AG09309 (cell line): ENCODE measurements around the gene SAMD8.
"Not testable (repeated sequence)": the region's sequence is repeated elsewhere in the genome, so short reads cannot be mapped to it uniquely, and the experiment has no call there.

Experiments
- DNase-seq: peaks from one replicate; pipeline ENCODE4 v3.0.0-alpha.2; 2010; ENCODE audit warnings: low read depth
- H3K4me3 ChIP-seq: 2 replicates; pipeline ENCODE4 v1.5.1; 2011; ENCODE audit warnings: mild to moderate bottlenecking, low read depth, low read length, moderate library complexity; ENCODE audit not compliant: control insufficient read depth
- CTCF ChIP-seq: IDR thresholded peaks from 2 replicates; pipeline ENCODE4 v1.5.1; 2011; ENCODE audit warnings: mild to moderate bottlenecking, low read depth, low read length, inconsistent platforms; ENCODE audit not compliant: insufficient read depth, control insufficient read depth; ENCODE audit errors: missing control alignments

SAMD8 gene

DNA sequence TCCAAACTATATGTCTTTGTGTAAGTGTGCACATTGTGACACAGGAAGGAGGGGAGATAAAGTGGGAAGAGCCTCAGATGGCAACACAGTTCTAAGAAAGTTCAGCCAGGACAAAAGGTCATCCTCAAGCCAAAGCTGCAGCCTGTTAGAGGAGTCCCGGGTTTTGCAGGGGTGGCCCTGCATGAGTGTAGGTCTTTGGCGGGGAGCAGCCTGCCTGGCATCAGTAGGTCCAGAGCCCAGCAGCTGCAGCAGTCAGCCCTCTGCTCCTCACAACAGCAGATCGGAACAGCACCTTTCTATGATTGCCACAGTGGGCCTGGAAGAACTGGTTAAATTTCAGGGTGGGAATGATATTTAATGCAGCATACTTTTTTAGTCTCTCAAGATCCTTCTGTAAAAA is 85.6 kb downstream of the SAMD8 start:
- no peak for TF ChIP-seq CTCF
- DNase-seq = no peak
- H3K4me3 ChIP-seq = no peak overlapping the region

GRCh38 chr10:75197906-75198305 is 86.5 kb downstream of the SAMD8 start:
- H3K4me3 ChIP-seq = no peak overlapping the region
- no peak for TF ChIP-seq CTCF
- DNase-seq = no peak

- not testable (repeated sequence) for H3K4me3 ChIP-seq
These were observed 88.5 kb downstream of the SAMD8 start for GRCh38 chr10:75199949-75200348.

GRCh38 chr10:75201793-75202307 is 90.4 kb downstream of the SAMD8 start:
- TF ChIP-seq CTCF = no peak
- no peak for DNase-seq
- H3K4me3 ChIP-seq = no peak overlapping the region

More at GRCh38 chr10:75199949-75200348, 88.5 kb downstream of the SAMD8 start:
- not testable (repeated sequence) for DNase-seq

DNA sequence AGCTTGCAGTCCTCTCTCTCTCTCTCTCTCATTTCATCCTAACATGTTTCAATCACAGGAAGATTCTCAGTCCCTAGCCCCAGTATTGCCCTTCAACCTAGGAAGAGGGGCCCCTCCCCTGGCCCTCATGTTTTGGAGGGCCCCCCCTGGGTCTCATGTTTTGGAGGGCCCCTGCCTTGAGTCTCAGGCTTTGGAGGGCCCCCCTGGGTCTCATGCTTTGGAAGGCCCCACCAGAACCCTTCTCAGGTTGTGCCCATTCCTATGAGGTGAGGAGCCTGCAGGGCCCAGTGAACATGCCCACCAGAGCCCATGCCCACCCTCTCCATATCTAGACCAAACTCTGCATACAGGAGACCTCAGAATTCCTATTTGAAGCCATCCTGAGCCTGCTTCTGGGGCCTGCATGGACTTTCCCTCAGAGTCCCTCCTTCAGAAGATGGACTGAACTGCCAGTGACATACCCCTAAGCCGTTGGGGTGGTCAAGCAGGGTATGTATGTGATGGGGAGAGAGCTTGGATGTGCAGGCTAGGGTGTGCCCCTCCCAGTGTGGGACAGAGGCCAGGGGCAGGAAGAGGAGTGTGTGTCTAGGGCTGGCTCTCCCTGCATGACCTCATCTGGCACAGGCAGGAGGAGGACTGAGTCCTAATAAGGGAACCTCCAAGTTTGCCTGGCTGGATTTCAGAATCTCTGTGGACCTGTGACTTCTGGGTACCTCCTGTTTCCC is 91.0 kb downstream of the SAMD8 start:
- H3K4me3 ChIP-seq = no peak overlapping the region
- no peak for TF ChIP-seq CTCF
- no peak for DNase-seq

GRCh38 chr10:75203046-75203620 is 91.7 kb downstream of the SAMD8 start:
- DNase-seq = not testable (repeated sequence)

DNA sequence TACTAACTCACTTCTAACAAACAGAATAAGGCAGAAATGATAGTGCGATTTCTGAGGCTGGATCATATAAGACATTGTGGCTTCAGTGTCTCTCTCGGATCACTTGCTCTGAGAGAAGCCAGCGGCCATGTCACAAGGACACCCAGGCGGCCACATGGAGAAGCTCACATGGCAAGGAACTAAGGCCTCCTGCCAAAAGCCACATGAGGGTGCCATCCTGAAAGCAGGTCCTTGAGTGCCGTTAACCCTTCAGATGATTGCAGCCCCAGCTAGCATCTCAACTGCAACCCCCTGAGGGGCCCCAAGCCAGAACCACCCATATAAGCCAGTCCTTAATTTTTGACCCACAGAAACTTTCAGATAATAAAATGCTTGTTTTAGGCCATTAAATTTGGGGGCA is 92.3 kb downstream of the SAMD8 start:
- DNase-seq = no peak
- no peak overlapping the region for H3K4me3 ChIP-seq
- TF ChIP-seq CTCF = no peak

More at GRCh38 chr10:75203046-75203620, 91.7 kb downstream of the SAMD8 start:
- H3K4me3 ChIP-seq = not testable (repeated sequence)
